Peyer's patch (tissue), 4 donors: ENCODE measurements around the gene TUBGCP3. TPM values are rescaled to one million over a fixed set of nuclear protein-coding genes. Genes with fewer than 3 reads are reported as not detected.

Source experiments
- DNase-seq, 3 donors: peaks; one replicate each; pipeline ENCODE4 v3.0.0-alpha.2; 2017 to 2019
- H3K27ac ChIP-seq, 4 donors: fragments of 200-600 bp; sonication (generic); one replicate each; pipeline ENCODE4 v1.5.1; 2016 to 2019
- H3K27me3 ChIP-seq, 2 donors: fragments of 200-600 bp; sonication (generic); one replicate each; pipeline ENCODE4 v1.5.1; 2019
- H3K36me3 ChIP-seq, 3 donors: fragments of 200-600 bp; sonication (generic); one replicate each; pipeline ENCODE4 v1.5.1; 2016 to 2019
- H3K4me1 ChIP-seq, 4 donors: fragments of 200-600 bp; sonication (generic); one replicate each; pipeline ENCODE4 v1.5.1; 2016 to 2019
- H3K4me3 ChIP-seq, 4 donors: fragments of 200-600 bp; sonication (generic); 1 replicate in 3 of 4; 2 replicates in 1 of 4; pipeline ENCODE4 v1.5.1; 2016 to 2019; ENCODE audit warnings: mild to moderate bottlenecking in 1 of 4
- H3K9me3 ChIP-seq, 4 donors: fragments of 200-600 bp; sonication (generic); one replicate each; pipeline ENCODE4 v1.5.1; 2016 to 2019; ENCODE audit warnings: mild to moderate bottlenecking in 1 of 4
- CTCF ChIP-seq, 6 experiments: fragments of 450-650 bp in 4 of 6; fragments of 200-600 bp in 2 of 6; sonication (generic) in 1 of 6; IDR thresholded peaks; one replicate each; pipeline ENCODE4 v1.5.1; 2017 to 2019; ENCODE audit warnings: antibody characterized with exemption in 6 of 6, mild to moderate bottlenecking in 3 of 6, moderate library complexity in 1 of 6
- POLR2A ChIP-seq, 2 donors: fragments of 450-650 bp; IDR thresholded peaks; one replicate each; pipeline ENCODE4 v1.5.1; 2017; ENCODE audit warnings: antibody characterized with exemption in 2 of 2, mild to moderate bottlenecking in 2 of 2, moderate library complexity in 2 of 2
- total RNA-seq, 4 donors: library from RNA; depleted of rRNA; stranded (reverse); fragments of >200 nt; gene quantifications; one replicate each; pipeline ENCODE4 v1.1.0, GENCODE V29; 2016

Gene TUBGCP3
- total RNA-seq, 4 donors from 2014 or later, result 32.2 to 75.9 (median 43.6) TPM

DNA sequence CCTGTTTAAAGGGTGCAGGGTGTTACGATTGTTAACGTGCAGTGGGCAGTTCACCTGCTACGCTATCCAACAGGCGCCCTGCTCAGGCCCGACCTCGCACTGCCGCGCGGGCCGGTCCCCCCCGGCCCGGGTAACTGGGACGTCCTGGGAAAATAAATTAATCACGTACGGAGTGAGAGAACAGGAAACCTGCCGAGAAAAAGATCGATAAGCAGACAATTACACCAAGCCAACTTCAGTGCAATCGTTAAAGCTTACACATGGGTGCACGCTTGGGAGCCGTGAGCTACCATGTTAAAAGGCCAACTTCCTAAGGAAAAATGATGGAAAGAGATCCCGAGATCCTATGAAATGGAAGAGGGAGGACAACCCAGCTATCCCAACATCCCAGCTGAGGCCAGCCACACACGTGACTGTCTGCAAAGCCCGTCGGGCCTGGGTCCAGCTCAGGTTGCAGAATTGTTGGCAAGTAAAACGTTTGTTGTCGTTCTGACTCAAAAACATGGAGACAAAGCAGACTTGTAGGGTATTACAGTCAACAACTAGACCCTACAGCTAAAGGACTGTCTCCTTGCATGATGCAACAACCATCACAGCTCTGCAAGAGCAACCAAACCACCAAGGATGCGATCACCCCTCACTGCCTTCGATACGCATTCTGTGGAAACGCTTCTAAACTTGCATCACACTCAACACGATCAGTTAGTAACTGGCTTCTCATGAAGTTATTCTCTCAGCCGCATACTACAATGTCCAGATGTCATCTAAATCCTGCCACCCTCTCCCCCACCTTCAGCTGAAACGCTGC lies 741 bp upstream of the TUBGCP3 start:
- Histone ChIP-seq H3K27ac (peak overlapping the region; percentile 80 to 97 (median 96)), H3K4me3 (peak overlapping the region; percentile 73 to 96 (median 94)), H3K4me1 (peaks cover 0 to 16% (median 2%) of the 10 kb centered on the region in 4 donors), H3K27me3 (no peaks in the 10 kb centered on the region), H3K9me3 (no peaks in the 10 kb centered on the region), H3K36me3 (no peaks in the 10 kb centered on the region)
- TF ChIP-seq POLR2A (IDR thresholded peaks at IDR 0.05) (no peak), CTCF (IDR thresholded peaks at IDR 0.05) (no peak)
- no peak for DNase-seq

DNA sequence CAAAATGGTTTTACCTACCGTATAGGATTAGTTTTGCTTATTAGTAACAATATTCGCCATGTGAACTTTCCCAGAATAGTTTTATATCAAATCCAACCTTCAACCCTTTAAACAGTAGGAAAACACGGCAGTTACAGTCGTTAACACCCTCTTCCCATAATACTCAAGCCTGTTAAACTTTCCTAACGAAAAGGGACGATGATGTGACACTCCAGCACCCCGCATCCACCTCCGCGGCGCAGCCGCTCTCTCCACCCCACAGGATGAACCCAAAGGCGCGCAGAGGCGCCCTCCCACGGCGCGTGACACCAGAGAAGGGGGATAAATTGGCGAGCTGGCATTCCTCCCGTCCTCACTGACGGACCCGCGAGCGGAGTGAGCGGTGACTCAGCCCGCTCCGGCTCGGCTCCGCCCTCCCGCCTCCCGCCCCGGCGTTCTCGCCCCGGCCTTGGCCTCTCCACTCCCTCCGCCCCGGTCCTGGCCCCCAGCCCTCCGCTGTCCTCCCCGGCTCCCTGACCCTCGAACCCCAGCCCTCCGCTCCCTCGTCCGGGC lies 665 bp downstream of the TUBGCP3 start:
- H3K36me3 ChIP-seq, result no peaks in the 10 kb centered on the region
- peak; percentile 74 to 90 (median 87) for DNase-seq
- H3K9me3 ChIP-seq, result no peaks in the 10 kb centered on the region
- H3K4me3 ChIP-seq, result peak overlapping the region; percentile 73 to 96 (median 94)
- peak overlapping the region; percentile 80 to 97 (median 96) for H3K27ac ChIP-seq
- no peak for TF ChIP-seq CTCF (IDR thresholded peaks at IDR 0.05)
- TF ChIP-seq POLR2A (IDR thresholded peaks at IDR 0.05), result no peak
- no peaks in the 10 kb centered on the region for H3K27me3 ChIP-seq
- peaks cover 0 to 16% (median 2%) of the 10 kb centered on the region in 4 donors for H3K4me1 ChIP-seq

DNA sequence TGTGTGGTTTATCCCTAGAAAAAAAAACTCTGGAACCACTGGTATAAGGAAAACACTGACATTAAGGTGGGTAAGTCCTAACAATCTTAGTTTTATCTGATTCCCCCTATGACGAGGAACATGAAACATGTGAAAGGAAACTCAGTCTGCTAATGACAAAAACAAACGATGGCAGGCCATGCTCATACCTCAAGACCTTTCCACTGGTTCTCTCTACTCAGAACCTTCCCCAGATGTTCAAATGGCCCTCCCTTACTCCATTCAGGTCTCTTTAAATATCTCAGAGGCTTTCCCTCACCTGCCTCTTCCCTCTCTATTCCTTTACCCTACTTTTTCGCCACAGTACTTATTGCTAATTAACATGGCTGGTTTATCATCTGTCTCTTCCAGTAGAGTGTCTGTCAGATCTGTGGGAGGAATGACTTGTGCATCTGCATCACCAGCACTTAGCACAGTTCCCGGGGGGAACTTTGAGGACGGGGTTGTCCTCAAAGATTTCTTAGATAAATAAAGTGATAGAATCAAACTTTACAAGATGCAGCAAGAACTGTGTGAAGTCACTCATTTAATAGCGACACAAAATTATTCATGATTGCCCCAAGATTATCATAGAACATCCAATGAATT lies 1.5 kb downstream of the TUBGCP3 start:
- H3K27me3 ChIP-seq, result no peaks in the 10 kb centered on the region
- no peak for DNase-seq
- H3K27ac ChIP-seq, result peak overlapping the region in 3 of 4 donors; percentile 94 to 97 (median 97)
- TF ChIP-seq POLR2A (IDR thresholded peaks at IDR 0.05) (no peak), CTCF (IDR thresholded peaks at IDR 0.05) (no peak)
- no peaks in the 10 kb centered on the region for H3K9me3 ChIP-seq
- peak overlapping the region in 1 of 4 donors; percentile 94 for H3K4me3 ChIP-seq
- H3K36me3 ChIP-seq, result no peaks in the 10 kb centered on the region
- H3K4me1 ChIP-seq, result peaks cover 0 to 16% (median 2%) of the 10 kb centered on the region in 4 donors

- H3K27ac ChIP-seq, result peak overlapping the region in 2 of 4 donors; percentile 14 to 45
Measured at GRCh38 chr13:112583592-112584277, 4.2 kb downstream of the TUBGCP3 start.

More at GRCh38 chr13:112583592-112584277, 4.2 kb downstream of the TUBGCP3 start:
- Histone ChIP-seq H3K36me3 (no peaks in the 10 kb centered on the region), H3K9me3 (no peaks in the 10 kb centered on the region), H3K4me1 (peaks cover 0 to 21% (median 1%) of the 10 kb centered on the region in 4 donors), H3K27me3 (no peaks in the 10 kb centered on the region), H3K4me3 (no peak overlapping the region)
- TF ChIP-seq POLR2A (IDR thresholded peaks at IDR 0.05) (no peak), CTCF (IDR thresholded peaks at IDR 0.05) (no peak)
- DNase-seq, result peak in 2 of 3 donors; percentile 75 to 77
